Lower lobe of right lung (tissue), 2 donors: ENCODE results near the gene EPDR1. TPM values are rescaled to one million over a fixed set of nuclear protein-coding genes. Genes with fewer than 3 reads are reported as not detected.

Source experiments
- ATAC-seq, 2 donors: fragments of 200-7000 bp; cut with Tn5 transposase; one replicate each; pipeline ENCODE4 v1.9.1; 2020 to 2022; ENCODE audit warnings: mild to moderate bottlenecking in 2 of 2, moderate library complexity in 2 of 2
- DNase-seq: peaks from one replicate; pipeline ENCODE4 v3.0.0-alpha.2; 2020
- H3K27ac ChIP-seq: fragments of 200-600 bp; one replicate; pipeline ENCODE4 v1.8.0; 2022
- H3K27me3 ChIP-seq: fragments of 200-600 bp; one replicate; pipeline ENCODE4 v1.8.0; 2022; ENCODE audit warnings: low read depth
- H3K36me3 ChIP-seq: fragments of 200-600 bp; one replicate; pipeline ENCODE4 v1.8.0; 2022; ENCODE audit warnings: mild to moderate bottlenecking
- H3K4me1 ChIP-seq: fragments of 200-600 bp; one replicate; pipeline ENCODE4 v1.8.0; 2022
- H3K4me3 ChIP-seq: fragments of 200-600 bp; one replicate; pipeline ENCODE4 v1.8.0; 2022; ENCODE audit warnings: mild to moderate bottlenecking
- H3K9me3 ChIP-seq: fragments of 200-600 bp; one replicate; pipeline ENCODE4 v1.8.0; 2022
- intact Hi-C: fragments of 100-400 bp; cut with DNase I; formaldehyde crosslinking; loops from one replicate; pipeline ENCODE4 v1.11.0; 2022
- total RNA-seq: library from RNA; stranded (reverse); fragmentation: NEBNext Ultra II Directional; extraction: Animal tissue kit (Norgen Biotek cat#: 25700); gene quantifications from one replicate; pipeline ENCODE4 v1.2.1, GENCODE V29; 2021
- TF ChIP-seq, protein P1 (sequence below): fragments of 200-600 bp; IDR thresholded peaks from one replicate; pipeline ENCODE4 v1.8.0; 2022; ENCODE audit warnings: antibody characterized with exemption, mild to moderate bottlenecking
- donor health status: DM: no; HTN: yes; CAD: no; lungs with severe emphysema.

The EPDR1 gene
- total RNA-seq, 1 donor from 2014 or later, result 66.0 TPM

DNA sequence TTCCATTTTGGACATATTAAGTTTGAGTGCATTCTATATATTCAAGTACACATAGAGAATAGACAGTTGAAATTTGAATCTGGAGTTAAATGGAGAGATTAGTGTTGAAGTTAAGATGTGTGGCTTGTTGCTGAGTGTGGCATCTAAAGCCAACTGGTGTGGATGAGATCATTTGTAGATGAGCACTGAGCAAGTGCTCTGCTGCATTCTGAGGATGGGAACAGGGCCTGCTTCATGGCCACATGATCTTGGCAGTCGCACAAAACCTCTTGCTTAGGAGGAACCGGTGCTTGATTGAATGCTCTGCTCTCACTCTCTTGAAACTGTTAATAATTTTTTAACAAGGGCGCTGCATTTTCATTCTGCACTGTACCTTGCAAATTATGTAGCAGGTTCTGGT is 62.0 kb downstream of the EPDR1 start:
- Histone ChIP-seq H3K9me3 (no peaks in the 10 kb centered on the region), H3K4me3 (no peak overlapping the region), H3K36me3 (no peaks in the 10 kb centered on the region), H3K4me1 (peaks cover 4% of the 10 kb centered on the region), H3K27ac (no peak overlapping the region), H3K27me3 (no peaks in the 10 kb centered on the region)
- TF ChIP-seq, protein P1, sequence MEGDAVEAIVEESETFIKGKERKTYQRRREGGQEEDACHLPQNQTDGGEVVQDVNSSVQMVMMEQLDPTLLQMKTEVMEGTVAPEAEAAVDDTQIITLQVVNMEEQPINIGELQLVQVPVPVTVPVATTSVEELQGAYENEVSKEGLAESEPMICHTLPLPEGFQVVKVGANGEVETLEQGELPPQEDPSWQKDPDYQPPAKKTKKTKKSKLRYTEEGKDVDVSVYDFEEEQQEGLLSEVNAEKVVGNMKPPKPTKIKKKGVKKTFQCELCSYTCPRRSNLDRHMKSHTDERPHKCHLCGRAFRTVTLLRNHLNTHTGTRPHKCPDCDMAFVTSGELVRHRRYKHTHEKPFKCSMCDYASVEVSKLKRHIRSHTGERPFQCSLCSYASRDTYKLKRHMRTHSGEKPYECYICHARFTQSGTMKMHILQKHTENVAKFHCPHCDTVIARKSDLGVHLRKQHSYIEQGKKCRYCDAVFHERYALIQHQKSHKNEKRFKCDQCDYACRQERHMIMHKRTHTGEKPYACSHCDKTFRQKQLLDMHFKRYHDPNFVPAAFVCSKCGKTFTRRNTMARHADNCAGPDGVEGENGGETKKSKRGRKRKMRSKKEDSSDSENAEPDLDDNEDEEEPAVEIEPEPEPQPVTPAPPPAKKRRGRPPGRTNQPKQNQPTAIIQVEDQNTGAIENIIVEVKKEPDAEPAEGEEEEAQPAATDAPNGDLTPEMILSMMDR, result no peak
- intact Hi-C loops, result no loop called here
- peak; percentile 47 to 55 for ATAC-seq
- DNase-seq, result no peak

DNA sequence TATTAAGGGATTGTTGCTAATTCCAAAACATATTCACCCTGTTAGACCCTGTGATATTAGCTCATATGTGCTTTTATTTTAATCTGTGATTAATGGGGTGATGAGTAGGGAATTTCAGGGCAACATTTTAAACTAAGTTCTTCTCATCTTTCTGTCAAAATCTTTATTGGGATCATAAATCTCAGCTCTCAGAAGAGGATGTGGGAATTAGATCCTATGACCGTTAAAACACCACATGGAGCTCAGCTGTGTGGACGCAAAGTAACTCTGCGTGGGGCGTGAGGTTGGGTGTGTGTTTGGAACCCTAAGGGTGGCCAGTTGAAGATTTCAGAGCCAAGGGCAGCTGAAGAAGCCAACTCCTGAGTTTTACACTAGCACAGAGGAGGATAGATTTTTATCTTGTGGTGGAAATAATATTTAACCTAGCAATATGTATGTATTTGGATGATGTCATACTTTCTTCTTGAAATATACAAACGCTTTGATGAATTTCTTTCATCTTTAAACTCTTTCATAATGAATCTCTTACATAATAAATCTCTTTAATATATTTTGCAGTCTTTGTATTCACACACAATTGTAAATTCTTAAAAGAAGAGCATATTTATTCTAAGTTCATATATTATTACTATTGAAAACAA is 64.4 kb downstream of the EPDR1 start:
- intact Hi-C loops, result no loop called here
- no peak overlapping the region for H3K4me3 ChIP-seq
- ATAC-seq (no peak), DNase-seq (no peak)
- no peaks in the 10 kb centered on the region for H3K9me3 ChIP-seq
- H3K27me3 ChIP-seq, result no peaks in the 10 kb centered on the region
- H3K36me3 ChIP-seq, result no peaks in the 10 kb centered on the region
- peaks cover 12% of the 10 kb centered on the region for H3K4me1 ChIP-seq
- TF ChIP-seq, protein P1, result no peak
- H3K27ac ChIP-seq, result no peak overlapping the region

DNA sequence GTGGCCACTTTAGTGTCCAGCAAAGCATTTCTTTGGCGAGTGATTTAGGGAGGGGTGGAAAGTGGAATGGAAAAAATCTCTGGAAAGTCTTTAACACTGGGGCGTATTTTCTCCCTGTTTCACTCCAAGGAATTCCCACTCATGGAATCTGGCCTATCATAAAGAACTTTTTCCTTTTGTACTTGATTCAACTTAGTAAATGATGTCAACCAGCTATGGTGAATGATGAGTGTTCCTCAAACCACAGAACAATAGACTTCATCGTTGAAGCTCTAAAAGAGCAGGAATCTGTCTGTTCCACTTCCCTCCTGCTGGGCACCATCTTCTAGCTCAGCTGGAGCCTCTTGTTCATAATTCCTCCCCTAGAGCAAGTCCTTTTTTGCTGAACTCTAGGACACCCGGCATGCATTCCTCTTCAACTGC is 66.5 kb downstream of the EPDR1 start:
- Histone ChIP-seq H3K36me3 (no peaks in the 10 kb centered on the region), H3K27ac (no peak overlapping the region), H3K9me3 (no peaks in the 10 kb centered on the region), H3K4me1 (peaks cover 12% of the 10 kb centered on the region), H3K27me3 (no peaks in the 10 kb centered on the region), H3K4me3 (no peak overlapping the region)
- TF ChIP-seq, protein P1, result no peak
- ATAC-seq (no peak), DNase-seq (no peak)
- intact Hi-C loops, result no loop called here

DNA sequence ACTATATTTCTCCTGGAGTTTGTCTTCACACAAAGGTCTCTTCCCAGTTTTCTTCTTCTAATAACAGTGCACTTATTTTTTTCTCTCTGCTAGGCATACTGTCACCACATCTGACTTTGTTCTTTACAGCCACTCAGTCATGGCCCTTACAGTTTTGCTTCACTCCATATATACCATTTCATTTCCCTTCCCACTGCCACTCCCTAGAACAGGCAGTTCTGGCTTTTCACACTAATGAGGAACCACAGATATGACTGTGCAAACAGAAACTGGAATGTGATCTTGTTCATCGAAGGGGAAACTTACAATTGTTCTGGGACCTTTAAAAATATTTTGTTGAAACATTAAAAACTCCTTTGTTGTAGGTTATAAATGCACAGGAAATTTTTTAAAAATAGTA is 67.3 kb downstream of the EPDR1 start:
- DNase-seq, result no peak
- intact Hi-C loops, result no loop called here
- TF ChIP-seq, protein P1, result no peak
- peak; percentile 94 for ATAC-seq
- Histone ChIP-seq H3K4me3 (no peak overlapping the region), H3K36me3 (no peaks in the 10 kb centered on the region), H3K27me3 (no peaks in the 10 kb centered on the region), H3K9me3 (no peaks in the 10 kb centered on the region), H3K27ac (no peak overlapping the region), H3K4me1 (peaks cover 12% of the 10 kb centered on the region)

DNA sequence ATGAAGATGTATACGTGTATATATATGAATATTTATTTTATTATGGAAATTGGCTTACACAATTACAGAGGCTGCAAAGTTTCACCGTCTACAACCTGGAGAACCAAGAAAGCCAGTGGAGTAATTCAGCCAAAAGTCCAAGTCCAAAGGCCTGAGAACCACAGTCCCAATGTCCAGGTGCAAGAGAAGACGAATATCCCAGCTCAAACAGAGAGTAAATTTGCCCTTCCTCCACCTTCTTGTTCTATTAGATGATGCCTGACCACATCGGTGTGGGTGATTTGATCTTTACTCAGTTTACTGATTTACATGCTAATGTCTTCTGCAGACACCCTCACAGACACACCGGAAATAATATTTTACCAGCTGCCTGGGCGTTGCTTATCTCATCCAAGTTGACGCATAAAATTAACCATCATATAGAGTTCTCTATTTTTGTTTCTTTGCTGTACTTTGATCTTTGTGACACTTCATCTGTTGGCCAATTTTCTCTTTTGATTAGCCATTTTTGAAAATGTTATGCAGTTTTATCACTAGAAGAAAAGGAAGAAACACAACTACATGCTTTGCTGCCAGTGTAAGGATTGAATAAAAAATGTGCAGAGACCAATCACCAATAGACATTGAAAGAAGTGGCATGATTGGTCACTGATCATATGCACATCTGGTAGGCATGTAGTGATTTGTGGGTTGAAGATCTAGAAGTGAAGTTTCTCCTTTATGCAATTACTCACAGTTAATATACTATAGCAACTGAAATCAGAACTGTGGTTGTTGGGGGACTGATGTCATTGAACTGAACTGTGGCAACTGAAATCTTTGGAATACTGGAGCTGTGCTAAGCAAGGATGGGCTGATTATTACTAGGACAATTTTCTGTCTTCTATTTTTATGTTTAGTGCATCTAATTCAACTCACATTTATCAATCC is 68.5 kb downstream of the EPDR1 start:
- Histone ChIP-seq H3K27ac (no peak overlapping the region), H3K4me3 (no peak overlapping the region), H3K4me1 (peaks cover 12% of the 10 kb centered on the region), H3K9me3 (no peaks in the 10 kb centered on the region), H3K36me3 (no peaks in the 10 kb centered on the region), H3K27me3 (no peaks in the 10 kb centered on the region)
- intact Hi-C loops, result no loop called here
- TF ChIP-seq, protein P1, result no peak
- no peak for ATAC-seq
- no peak for DNase-seq
